NCI-H1092 treated with DMSO at 0.1 percent for 48 hours (cell line): ENCODE results near the gene WAPL.

Source experiments
- DNase-seq: peaks from one replicate; lab custom pipeline; 2025; lab: John Stamatoyannopoulos, UW

The WAPL gene

DNA sequence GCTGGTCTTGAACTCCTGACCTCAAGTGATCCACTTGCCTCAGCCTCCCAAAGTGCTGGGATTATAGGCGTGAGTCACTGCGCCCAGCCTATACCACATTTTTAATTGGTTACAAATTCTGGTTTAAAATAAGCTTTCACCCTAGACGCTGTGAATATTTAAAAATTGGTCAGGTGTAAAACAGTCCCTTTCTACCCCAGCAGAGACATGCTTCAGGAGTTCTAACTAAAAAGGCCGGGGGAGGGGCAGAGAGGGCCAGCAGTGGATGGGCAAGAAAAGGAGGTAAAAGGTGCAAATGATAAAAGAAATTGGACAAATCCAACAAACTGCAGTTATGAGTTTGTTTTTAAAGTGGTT is 70.0 kb downstream of the WAPL start:
- no peak for DNase-seq

DNA sequence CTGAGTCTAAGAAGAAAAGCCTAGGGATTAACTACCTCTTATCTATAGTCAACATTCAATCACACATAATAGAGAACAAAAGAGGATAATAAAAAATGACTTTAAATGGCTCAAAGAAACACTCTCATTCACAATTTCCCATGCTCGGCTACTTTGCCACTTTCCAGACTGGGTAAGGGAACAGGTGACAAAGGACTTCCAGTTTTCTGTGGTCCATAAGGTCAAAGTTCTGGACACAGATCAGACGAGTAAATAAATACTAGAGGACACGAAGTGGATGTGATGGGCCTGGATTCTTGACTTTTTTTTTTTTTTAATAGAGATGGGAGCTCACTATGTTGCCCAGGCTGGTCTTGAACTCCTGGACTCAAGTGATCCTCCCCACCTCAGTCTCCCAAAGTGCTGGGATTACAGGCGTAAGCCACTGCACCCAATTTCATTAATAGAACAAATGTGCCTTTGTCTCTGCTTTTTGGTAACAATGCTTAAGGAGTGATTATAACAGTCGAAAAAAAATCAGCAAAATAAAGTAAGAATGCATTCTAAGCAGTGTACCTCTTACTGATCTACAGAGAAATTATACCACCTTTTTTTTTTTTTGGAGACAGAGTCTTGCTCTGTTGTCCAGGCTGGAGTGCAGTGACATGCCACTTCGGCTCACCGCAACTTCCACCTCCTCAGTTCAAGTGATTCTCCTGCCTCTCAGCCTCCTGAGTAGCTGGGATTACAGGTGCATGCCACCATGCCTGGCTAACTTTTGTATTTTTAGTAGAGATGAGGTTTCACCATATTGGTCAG is 70.6 kb downstream of the WAPL start:
- no peak for DNase-seq

DNA sequence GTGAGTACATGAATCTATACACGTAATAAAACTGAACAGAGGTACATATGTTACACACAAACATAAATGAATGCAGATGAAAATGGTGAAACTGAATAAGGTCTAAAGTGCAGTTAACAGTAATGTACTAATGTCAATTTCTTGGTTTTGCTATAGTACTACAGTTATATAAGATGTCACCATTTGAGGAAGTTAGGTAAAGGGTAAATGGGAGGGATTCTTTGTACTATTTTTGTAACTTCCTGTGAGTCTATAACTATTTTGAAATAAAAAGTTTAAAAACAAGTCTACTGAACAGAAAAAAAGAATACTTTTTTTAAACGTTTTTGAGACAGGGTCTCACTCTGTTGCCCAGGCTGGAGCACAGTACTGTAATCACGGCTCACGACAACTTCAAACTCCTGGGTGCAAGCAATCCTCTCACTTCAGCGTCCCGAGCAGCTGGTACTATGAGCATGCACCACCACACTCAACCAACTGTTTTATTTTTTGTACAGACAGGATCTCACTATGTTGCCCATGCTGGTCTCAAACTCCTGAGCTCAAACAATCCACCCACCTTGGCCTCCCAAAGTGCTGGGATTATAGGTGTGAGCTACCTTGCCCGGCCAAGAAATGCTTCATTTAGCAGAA is 71.5 kb downstream of the WAPL start:
- DNase-seq = no peak

DNA sequence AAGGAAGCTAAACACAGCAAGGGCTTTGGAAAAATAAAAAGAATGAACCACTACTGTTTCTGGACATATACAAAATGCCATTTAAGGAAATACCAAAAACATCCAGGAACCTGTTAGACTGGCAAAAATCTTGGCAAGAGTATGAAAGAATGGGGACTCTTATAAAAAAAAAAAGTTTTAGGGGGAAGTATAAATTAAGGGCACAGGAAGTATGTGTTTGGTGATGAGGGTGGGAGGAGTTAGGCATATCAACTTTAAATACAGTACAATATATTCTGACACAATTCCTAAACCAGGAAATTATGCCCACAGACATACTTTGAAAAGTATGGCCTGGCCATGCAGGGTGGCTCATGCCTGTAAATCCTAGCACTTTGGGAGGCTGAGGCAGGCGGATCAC is 74.2 kb downstream of the WAPL start:
- DNase-seq = no peak

DNA sequence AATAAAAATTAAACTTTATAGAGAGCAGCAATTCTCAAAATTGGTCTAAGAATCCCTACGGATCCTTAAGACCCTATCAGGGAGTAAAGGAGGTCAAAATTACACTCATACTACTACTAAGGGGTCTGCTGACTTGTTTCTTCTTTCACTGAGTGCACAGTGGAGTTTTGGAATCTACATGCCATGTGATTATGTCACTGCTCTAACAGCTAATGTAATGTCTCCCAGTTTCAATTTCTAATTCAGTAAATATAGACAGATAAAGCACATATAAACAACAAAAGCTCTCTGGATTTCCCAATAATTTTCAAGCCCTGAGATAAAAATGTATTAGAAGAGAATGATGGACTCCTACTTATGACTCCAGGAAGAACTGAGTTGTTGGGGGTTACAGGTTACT is 74.6 kb downstream of the WAPL start:
- no peak for DNase-seq

DNA sequence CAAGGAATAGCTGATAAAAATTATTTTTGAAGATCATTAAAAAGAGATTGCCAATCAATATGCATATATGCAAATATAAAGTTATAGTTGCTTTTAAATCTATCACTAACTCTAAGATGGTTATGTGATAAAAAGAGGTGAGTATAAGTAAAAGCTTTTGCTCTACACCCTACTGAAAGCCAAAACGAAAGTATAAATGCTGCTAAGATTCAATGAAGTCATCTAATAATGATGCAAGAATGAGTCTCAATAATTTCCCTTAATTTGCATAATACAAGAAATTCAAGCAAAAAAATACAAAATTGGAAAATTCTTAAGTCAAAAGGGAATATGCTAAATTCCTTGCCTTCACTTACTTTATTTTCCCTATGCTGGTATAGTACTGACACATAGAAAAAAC is 75.2 kb downstream of the WAPL start:
- DNase-seq = no peak

DNA sequence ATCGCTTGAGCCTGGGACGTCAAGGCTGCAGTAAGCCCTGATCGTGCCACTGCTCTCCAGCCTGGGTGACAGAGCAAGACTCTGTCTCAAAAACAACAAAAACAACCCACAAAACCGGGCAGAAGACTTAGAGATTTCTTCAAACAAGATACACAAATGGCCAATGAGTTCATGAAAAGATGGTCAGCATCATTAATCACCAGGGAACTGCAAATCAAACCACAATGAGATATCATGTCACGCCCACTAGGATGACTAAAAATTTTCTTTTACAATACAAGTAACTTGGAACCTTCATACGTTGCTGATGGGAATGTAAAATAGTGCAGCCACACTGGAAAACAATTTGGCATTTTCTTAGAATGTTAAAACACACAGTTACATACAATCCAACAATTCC is 77.7 kb downstream of the WAPL start:
- DNase-seq = no peak

DNA sequence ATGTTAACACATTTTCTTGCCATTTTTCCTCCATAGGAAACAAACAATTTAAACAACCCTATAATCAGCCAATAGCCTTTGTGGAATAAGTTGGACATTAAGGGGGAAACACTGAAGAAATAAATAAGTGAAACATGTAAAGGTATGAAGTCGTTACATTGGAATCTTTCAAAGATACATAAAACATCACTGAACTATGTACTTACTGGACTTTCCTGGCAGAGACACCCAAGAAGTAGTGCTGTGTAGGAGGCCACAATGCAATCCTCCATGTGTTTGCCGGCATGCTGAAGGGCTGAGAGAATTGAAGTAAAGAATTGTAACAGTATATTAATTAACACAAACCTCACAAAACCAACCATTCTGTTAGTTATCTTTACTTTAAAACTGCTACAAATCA is 78.5 kb downstream of the WAPL start:
- DNase-seq = no peak

DNA sequence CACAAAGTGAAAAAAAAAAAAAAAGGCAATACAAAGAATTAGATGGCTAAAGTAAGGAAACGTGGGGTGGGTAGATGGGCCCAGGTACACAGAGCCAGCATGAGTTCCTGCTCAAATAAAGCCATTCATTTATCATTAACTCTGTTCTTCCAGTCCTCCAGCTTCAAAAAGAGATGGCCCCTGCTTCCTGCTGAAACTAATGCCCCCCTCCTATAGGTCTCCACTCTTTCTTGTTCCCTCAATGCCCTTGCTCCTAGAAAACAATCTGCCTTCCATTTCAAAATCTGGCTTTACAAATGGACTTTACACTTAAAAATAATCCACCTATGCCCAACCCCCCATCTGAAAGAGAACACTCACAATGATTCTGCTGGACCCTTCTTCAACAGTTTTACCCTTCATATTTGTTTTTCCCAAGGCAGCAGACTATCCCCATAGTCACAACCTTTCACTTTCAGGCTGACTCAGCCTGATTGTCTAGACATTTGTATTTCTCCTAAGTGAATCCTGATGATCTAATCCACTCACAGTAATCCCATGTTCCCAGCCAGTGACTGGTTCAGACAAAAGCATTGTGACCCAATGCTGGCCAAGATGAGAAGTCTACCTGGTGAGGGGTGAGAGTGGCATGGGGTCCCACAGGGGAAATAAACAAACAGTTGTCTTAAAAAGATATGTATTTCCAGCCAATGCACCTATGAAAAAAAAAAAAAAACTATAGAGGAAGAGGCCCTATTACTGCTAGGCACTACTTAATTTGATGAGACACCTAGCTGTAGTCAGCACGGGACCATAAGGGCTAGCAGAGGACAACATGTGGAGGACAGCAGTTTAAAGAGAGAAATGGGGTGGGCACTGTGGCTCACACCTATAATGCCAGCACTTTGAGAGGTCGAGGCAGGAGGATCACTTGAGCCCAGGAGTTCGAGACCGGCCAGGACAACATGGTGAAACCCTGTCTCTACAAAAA is 80.4 kb downstream of the WAPL start:
- DNase-seq = no peak

DNA sequence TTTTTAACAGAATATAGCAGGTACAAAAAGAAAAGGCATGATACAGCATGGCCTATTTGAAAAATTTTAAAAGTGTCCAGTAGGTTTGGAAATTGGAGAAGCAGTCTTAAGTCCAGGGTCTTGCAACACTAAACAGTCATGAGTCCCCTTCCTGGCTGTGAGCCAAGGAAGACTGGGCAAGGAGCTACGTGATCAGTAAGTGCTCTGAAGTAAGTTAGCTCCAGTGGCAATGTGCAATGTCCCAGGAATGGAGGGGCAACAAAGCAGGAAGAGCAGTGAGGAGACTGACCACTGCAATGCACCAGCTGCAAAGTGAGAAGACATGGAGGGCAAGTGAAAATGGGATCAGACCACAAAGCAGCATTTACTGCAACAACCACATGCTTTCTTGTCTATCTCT is 82.0 kb downstream of the WAPL start:
- DNase-seq = no peak

DNA sequence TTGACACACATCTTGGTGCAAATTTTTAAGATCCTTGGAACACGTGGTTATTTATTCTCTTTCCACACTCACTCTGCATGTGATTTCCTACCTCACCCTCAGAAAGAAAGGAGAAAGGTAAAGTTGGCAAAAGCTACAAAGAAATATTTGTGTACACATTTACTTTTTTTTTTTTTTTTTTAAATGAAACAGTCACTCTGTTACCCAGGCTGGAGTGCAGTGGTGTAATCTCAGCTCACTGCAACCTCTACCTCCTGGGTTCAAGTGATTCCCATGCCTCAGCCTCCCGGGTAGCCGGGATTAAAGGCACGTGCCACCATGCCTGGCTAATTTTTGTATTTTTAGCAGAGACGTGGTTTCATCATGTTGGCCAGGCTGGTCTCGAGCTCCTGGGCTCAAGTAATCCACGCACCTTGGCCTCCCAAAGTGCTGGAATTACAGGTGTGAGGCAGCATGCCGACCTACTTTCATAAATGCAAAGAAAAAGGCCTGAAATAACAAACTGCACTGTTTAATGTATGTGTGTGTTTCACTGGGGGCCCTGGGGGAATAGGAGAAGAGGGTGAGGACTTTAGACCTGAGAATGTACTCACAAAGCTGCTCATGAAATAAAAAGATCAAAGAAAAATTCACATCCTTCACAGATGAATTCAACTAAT is 83.4 kb downstream of the WAPL start:
- DNase-seq = no peak

DNA sequence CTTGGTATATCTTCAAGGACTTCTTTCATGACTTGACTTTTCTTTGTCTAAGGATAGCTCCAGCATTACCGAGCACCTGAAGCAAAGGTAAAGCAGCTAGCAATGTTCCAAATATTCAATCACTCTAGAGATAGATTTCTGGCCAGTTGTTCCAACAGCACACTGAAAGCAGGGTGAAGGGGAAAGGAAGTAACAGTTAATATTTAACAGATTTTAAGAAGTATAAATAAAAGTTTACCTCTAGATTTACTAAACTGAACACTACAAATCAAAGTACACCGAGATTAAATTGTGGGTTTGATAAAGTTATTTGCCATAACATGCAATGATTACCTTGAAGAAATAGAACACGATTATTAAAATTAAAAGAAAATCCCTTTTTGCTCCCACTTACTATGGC is 84.1 kb downstream of the WAPL start:
- no peak for DNase-seq

DNA sequence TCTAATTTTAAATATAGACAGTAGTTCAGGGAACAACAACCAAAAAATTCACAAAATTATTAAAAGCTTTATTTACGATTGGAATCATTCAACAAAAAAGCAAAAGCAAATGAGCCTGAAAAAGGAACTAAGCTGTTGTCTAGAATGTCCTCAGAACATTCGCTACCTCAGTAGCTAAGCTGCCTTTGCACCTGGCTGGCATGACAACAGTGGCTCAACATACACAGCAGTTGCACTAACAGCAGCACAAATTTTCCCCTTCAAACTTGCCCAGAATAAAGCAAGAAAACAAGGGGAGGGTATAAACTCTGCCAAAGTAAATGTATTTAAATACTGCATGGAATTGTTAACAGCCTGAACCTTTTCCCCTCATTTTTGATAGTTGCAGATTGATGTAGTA is 84.6 kb downstream of the WAPL start:
- no peak for DNase-seq

DNA sequence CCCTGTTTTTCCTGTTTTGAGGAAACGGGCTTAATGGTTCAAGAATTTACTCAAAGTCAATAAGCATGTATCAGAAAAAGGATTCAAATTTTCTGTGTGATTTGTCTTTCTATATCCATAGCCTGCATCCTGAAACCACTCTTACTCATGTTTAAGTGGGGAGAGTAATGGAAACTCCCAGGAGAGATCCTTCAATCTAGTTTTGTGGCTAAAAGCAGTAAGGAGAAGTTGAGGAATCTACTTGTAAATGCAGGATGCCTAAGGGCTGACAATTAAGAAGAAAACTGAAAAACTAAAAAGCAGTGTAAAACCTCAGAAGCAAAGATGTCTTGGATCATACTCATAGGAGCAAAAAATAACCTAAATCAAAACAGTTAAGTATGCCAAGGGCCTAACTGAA is 86.9 kb downstream of the WAPL start:
- no peak for DNase-seq

DNA sequence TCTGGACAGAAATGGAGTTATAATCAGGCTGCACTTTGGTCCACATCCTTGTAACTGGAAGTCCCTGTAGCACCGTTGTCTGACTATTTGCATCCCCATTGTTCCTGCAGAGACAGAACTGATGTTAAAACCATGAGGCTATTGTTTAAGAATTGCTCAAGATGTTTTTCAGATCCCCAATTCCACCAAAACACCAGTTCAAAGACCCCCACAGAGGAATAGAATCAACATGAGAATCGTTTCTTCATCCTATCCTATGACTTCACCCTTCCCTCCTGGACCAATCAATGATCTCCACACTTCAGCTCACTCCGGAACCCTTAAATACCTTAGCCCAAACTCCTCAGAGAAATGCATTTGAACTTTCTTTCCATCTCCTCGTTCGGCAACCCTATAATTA is 97.9 kb downstream of the WAPL start:
- no peak for DNase-seq

DNA sequence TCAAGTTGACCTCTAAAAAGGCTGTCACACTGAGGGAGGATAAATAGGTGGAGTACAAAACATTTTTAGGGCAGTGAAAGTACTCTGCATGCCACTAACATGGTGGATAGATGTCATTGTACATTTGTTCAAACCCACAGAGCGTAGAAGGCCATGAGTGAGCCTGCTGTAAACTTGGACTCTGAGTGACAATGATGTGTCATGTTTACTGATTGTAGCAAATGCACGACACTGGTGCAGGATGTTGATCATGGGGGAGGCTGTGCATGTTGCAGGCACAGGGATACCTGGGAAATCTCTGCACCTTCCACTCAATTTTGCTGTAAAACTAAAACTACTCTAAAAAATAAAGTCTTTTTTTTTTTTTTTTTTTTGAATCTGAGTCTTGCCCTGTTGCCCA is 102.5 kb downstream of the WAPL start:
- DNase-seq = no peak

DNA sequence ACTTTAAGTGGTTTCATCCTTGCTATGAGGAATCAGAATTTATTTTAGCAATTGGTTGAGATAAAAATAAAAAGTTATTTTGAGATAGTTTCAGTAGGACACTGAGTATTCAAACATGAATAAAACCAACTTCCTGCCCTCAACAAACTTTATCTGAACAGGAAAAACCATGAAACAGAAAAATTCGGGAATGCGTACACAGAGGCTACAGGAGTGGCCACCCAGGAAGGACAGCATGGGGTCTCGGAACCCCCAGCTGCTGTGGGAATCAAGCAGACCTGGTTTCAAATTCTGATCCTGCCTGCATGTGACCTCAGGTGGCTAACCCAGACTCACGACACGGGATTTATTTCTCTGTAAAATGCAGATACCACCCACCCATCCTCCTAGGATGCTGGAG is 106.0 kb downstream of the WAPL start:
- no peak for DNase-seq

DNA sequence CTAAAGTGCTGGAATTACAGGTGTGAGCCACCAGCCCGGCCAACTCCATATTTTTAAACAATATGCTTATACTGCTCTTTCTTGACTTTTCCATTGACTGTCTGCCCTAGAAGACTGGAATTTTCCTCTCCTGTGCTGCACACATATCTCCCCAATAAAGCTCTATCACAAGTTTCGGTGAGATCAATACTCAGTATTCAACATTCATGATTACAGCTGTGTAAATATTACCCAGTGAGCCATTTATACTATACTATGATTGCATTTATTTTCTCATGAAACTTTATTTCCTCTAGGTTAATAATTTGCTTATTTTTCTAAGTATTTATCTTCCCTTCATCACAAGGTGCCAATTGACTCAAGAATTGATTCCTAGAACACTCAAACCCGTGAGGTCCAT is 106.5 kb downstream of the WAPL start:
- DNase-seq = no peak

DNA sequence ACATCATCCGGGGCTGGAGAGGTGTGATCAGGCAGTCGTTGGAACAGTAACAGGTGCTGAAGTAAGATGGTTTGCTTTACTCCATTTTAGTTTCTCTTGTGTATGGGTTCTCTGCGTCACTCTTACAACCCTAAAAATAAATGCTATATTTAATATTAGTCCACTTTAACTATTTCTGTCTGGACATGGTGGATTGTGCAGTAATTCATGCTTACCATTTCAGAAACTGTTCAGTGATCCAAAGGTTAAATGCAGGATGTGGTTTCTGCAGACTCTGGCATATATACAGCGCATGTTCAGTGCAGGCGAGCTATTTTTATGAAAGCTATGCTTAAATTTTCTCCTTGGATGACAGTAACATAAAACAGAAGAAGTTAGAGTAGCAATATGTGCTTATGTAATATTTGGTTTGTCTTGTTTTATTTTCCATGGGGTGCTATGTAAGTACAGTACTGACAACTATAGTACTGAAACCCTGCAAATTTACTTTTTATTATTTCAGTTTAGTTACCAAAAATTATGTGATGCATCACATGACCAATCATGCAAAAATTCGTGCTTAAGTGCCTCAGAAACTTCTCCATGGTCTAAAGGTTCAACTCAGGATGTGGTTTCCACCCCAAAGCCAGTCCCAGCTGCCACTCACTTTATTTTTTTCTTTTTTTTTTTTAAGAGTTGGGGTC is 108.4 kb downstream of the WAPL start:
- DNase-seq = no peak

DNA sequence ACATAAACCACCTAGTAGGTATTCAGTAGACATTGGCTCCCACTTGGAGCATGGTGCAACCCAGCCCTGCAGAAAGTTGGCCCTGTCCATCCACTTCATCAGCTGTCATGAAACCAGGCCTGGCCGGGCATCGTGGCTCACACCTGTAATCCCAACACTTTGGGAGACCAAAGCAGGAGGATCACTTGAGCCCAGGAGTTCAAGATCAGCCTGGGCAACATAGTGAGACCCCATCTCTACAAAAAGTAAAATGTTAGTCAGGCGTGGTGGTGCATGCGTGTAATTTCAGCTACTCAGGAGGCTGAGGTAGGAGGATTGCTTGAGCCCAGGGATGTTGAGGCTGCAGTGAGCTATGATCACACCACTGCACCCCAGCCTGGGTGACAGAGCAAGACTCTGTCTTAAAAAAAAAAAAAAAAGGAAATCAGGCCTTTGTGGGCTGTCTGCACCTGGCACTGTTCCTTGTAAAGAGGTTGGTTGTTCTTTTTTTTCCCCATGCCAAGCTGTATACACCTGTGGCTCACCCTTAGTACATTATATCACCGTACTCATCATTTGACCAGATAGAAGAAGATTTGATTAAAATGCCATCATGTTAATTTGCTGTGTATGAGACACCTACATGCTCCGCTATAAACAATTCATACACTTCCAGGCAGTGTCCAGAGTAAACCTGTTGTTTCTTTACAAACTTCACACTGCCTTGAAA is 109.6 kb downstream of the WAPL start:
- DNase-seq = no peak

DNA sequence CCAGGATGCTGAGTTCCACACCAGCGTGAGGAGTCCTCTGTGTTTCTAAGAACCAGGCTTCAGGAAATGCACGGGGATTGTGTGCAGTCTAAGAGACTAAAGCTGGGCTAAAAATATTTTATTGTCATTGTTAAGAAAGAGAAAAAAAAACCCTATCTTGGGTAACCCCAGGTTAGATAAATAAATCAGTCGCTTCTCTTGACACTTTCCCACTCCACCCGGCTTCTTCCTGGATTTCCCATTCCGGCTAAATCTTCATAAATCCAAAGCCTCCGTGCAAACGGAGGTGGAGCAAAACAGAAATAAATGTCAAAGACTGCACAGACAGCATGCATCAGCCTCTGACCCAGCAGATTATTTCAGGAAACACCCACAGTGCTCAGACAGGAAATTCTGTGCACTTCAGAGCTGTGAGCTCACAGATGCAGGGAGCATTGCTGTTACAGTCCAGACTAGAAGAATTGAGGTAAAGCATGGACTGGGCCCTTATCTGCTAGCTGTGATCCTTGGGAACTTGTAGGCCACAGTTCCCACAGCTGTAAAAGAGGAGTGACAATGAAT is 110.2 kb downstream of the WAPL start:
- DNase-seq = no peak
